Left renal cortex interstitium (tissue), 4 donors: ENCODE data around the gene LAPTM5. TPM values are rescaled to one million over a fixed set of nuclear protein-coding genes. Genes with fewer than 3 reads are reported as not detected.
"Not testable (repeated sequence)": the region's sequence is repeated elsewhere in the genome, so short reads cannot be mapped to it uniquely, and the experiment has no call there.

Experiments
- DNase-seq, 4 donors: peaks; one replicate each; pipeline ENCODE4 v3.0.0-alpha.2; 2013; ENCODE audit warnings: low read depth in 4 of 4, low spot score in 2 of 4, missing footprints in 1 of 4
- polyA plus RNA-seq, 4 donors: library from polyadenylated mRNA; unstranded; fragments of 120-200 nt; gene quantifications; one replicate each; pipeline ENCODE4 v1.2.1, GENCODE V29; 2013; ENCODE audit not compliant: insufficient read length in 4 of 4

The LAPTM5 gene
- polyA plus RNA-seq, 4 donors: 12.9 to 19.4 (median 14.4) TPM

- no peak for DNase-seq
Observed at GRCh38 chr1:30774550-30775432, 17.2 kb upstream of the LAPTM5 start.

DNA sequence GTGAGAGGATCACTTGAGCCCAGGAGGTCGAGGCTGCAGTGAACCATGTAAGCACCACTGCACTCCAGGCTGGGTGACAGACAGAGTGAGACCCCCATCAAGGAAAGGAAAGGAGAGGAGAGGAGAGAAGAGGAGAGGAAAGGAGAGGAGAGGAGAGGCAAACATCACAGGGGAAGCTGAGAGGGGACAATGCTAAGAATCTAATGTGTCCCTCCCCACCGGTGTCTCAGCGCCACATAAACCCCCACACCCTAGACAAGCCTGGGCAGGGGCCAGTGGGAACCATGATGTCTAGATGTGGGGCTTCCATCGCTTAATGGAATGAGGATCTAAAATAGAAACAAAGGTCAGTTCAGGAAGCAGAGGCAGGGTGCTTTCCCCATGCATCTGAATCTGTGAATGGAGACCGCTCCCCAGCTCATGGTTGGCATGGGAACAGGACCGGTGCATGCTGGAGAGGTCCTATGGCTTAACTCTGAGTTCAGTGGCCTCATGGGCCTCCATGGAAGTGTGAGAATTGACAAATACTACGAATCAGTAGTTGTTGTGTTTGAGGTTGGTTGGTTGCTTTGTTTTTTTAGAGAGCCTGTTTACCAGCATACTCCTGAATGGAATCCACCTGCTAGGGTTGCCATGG lies 16.3 kb upstream of the LAPTM5 start:
- no peak for DNase-seq

DNA sequence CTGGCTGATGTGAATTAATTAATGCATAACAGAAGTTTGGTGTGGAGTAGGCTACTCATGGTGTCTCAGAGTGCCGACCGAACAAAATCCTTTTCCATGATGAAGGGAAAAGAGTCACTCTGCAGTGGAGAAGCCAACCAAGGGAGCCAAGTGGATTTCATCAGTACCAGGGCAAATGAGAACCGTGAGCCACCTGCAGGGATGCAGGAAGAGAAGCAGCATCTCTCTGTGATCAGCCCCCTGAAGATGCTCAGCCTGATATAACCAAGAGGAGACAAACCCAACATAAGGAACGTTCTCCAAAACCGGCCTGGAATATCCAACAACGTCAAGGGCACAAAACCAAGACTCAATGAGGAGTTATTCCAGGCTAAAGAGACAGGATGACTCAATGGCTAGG lies 13.4 kb upstream of the LAPTM5 start:
- DNase-seq: no peak

- no peak for DNase-seq
Observed at GRCh38 chr1:30770150-30770549, 12.6 kb upstream of the LAPTM5 start.

GRCh38 chr1:30768830-30769718 lies 11.5 kb upstream of the LAPTM5 start:
- no peak for DNase-seq

DNA sequence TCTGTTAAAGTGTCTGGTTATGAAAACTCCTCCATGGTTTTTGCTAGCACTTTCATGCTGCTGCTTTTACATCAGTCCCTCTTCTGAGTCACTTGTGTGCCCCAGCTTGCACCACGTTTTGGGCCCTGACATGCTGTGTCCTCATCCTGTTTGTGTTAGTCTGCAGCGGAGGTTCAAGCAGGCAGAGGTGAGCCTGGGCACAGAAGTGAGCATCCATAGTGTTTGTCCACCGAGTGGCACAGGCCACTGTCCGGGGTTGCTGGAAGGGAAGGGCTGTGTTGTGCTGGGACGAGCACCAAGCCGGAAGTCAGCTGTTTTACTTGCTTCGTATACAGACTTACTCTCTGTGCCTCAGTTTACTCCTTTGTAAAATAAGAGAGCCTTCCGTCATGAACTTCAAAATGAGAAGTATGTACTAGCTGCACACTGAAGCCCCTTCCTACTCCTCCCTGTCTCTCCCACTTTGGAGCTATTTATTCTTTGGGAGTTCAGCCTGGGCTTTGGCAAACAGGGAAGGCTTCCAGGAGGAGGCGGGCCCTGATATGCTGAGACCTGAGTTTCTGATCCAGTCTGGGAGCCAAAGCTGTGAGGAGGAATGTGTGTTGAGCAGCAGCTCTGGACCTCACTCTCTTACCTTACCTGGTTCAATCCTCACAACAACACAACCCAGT lies 10.7 kb upstream of the LAPTM5 start:
- DNase-seq: no peak

DNA sequence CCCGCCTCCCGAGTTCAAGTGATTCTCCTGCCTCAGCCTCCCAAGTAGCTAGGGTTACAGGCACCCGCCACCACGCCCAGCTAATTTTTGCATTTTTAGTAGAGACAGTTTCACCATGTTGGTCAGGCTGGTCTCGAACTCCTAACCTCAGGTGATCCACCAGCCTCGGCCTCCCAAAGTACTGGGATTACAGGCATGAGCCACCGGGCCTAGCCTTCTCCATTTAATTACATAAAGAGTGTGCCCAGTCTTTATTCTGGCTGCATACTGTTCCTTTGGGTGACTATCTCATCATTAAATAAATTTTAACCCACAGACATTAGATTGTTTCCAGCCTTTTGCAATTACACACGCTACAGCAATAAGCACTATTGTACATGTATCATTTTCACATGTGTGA lies 9.4 kb upstream of the LAPTM5 start:
- DNase-seq: not testable (repeated sequence)

- no peak for DNase-seq
Observed at GRCh38 chr1:30765556-30766434, 8.2 kb upstream of the LAPTM5 start.

DNA sequence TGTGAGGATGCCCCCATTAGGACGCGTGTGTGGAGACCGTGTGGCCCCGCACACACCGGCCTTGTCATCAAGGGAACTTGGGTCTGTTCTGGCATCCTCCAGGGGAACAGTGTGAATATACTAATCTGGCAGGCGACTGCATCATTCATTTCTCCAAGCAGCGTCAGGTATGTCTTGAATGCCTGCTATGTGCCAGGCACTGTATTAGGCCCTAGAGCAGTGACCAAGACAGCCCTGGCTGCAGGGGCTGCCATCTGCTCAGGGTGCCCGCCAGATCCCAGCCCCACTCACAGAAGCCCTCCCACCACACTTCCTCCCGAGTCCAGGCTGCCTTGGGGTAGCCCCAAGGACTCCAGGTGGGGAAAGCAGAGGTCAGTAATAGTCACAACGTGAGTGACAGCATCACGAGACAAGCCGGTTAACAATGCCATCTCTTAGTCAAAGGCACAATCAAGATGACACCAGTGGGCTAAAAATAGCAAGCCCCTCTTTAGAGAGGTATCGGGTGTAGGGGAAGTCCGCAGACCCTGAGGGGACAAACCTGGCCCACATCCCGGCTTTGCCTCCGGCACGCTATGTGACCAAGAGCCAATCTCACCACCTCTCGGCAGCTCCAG lies 7.5 kb upstream of the LAPTM5 start:
- DNase-seq: no peak

DNA sequence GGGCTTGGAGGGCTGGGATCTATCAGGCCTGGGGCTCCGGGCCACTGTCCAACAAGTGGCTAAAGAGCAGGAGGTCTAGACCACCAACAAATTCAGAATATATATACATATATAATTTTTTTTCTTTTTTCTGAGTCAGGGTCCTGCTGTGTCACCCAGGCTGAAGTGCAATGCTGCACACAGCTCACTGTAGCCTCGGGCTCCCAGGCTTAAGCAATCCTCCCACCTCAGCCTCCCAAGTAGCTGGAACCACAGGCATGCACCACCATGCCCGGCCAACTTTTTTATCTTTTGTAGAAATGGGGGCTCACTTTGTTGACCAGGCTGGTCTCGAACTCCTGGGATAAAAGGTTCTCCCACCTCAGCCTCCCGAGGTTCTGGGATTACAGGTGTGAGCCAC lies 6.8 kb upstream of the LAPTM5 start:
- no peak for DNase-seq

DNA sequence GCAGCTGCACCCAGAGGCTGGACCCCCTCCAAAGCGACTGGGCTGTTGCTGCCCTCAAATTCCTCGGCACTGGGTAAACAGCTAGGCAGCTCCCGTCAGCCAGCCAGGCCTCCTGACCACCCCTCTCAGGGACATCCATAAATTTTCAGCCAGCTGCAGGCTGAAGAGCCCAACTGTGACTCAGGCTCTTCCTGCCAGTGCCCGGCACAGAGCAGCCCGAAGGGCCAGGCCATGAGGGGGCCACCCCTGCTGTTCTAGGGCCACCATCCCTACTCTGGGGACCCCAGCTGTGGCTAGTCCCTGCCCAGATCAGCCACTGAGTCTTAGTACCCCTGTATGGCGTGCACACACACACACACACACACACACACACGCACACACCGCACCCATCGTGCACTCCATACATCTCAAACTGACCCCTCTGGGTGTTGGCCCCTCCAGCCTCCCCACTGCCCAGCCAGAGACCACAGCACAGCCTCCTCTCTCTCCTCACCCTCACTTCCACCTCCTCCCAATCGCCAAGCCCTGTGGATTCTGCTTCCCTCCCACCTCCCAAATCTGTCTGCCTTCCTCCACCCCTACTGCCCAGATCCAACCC lies 6.2 kb upstream of the LAPTM5 start:
- no peak for DNase-seq

GRCh38 chr1:30762930-30763650 lies 5.5 kb upstream of the LAPTM5 start:
- no peak for DNase-seq

DNA sequence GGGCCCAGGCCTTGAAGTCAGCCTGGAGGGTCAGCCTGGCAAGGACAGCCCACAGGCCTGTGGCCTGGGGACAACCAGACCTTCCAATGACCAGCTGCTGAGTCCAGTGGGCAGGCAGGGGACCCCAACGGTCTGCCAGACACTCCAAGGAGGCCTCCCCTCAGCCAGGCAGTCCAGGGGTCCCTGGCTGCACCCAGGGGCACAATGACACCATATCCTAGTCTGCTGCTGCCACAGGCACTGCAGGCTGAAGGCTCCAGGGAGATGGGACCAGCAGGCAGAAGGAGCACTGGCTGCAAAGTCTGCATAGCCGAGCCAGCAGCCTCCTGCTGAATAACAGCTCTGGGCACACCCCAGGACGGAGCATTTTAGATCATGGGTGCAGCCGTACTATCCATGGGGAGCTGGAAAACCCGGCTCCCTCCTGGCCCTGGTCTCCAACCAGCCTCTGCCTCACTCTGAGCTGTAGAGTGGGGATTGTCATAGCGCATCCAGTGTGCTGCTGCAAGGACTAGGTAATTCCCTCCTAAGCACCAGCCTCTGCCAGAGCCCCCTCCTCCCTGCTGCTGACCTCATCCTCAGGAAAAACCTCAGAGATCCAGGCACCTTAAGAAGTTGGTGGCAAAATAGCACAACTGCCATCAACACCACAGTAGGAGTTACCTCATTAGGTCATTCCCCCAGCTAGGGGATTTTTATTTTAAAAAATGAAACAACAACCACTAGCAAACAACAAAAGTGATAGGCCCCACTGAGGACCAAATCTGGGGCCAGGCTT lies 4.8 kb upstream of the LAPTM5 start:
- DNase-seq: no peak

GRCh38 chr1:30761381-30762151 lies 4.0 kb upstream of the LAPTM5 start:
- DNase-seq: no peak

DNA sequence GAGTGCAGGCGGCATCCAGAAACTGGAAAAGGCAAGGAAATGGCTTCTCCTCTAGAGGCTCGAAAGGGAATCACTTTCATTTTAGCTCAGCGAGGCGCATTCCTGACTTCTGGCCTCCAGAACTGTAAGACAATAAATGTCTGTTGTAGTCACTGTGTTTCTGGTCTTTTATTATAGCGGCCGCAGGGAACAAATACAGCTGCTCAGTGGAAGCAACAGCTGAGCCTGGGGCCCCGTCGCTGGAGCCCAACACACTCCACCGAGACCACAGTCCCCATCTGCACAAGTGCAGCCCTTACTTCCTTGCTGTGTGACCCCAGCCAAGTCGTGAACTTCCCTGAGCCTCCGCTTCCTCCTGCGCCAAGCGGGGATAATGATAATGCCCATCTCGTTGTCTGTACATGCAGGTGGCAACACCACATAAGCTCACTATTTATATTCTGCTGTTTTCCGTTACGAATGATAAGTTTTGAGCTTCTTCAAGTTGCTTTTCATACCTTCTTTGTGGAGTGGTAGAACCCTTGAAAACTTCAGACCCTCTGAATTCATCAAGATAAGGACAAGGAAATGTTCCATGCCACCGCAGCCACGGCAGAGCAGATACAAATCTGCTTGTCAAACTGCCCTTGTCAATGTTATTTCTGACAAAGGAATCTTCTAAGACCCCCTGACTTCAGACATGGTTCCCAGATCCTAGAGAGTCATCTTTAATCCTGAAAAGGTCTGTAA lies 3.2 kb upstream of the LAPTM5 start:
- no peak for DNase-seq

- DNase-seq: no peak
Observed at GRCh38 chr1:30759718-30760281, 2.2 kb upstream of the LAPTM5 start.
